ENCODE measurements around the gene SIK3. TPM values are rescaled to one million over a fixed set of nuclear protein-coding genes. Genes with fewer than 3 reads are reported as not detected.
A peak's percentile ranks its signal among the peaks of the same experiment; 100 is the strongest.

SIK3 gene
- total RNA-seq, 1 donor from 2014 or later: 19.5 TPM

DNA sequence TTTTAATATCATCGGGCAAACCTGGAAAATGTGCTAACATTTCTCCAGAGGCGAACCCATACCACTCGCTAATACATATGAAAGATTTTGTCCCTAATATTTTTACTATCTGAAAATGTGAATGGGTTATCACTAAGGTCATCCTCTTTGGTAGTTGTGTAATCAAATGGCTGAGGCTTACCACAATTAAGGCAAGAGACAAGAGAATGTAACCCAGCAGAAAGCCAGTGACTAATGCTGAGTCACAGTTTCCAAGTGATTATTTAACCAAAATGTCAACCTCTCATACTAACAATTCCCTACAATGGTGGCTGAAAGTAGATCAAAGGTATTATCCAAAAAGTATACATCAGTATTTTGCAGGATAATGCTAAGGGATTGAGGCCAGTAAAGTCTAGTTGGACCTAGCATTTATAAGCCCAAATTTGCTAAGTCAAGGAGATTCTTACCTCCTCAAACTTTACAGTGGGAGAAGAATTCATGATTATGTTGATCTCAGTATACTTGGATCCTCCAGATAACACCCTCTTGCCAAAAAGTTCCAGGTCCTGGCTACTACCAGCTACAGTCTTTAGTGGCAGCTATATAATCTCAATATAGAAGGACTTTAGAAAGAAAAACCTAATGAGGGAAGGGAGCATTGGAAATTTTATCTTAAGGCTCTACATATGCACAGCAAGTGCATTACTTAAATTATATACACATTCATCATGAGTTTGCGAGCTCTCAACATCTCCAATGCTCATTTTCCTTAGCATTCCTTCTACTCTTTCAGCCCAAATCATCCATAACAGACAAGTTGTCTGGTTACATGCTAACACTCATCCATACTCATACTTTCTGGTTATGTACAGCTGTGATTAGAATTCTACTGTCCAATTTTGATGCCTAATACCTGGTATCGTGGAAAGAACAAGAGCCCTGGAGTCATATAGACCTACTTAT is 25.4 kb downstream of the SIK3 start:
- no peaks in the 10 kb centered on the region for H3K27me3 Mint-ChIP-seq (ENCODE audit: low read depth)
- no peak for DNase-seq (ENCODE audit: low spot score)
- H3K9me3 Mint-ChIP-seq (ENCODE audit: low read depth): no peaks in the 10 kb centered on the region
- peaks cover 32% of the 10 kb centered on the region for H3K4me1 Mint-ChIP-seq (ENCODE audit: low read depth)
- H3K27ac Mint-ChIP-seq (ENCODE audit: unreplicated experiment): peak overlapping the region; percentile 18
- TF ChIP-seq, protein P1, sequence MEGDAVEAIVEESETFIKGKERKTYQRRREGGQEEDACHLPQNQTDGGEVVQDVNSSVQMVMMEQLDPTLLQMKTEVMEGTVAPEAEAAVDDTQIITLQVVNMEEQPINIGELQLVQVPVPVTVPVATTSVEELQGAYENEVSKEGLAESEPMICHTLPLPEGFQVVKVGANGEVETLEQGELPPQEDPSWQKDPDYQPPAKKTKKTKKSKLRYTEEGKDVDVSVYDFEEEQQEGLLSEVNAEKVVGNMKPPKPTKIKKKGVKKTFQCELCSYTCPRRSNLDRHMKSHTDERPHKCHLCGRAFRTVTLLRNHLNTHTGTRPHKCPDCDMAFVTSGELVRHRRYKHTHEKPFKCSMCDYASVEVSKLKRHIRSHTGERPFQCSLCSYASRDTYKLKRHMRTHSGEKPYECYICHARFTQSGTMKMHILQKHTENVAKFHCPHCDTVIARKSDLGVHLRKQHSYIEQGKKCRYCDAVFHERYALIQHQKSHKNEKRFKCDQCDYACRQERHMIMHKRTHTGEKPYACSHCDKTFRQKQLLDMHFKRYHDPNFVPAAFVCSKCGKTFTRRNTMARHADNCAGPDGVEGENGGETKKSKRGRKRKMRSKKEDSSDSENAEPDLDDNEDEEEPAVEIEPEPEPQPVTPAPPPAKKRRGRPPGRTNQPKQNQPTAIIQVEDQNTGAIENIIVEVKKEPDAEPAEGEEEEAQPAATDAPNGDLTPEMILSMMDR (IDR thresholded peaks at IDR 0.05): no peak
- H3K36me3 Mint-ChIP-seq (ENCODE audit: low read depth): no peaks in the 10 kb centered on the region
- H3K4me3 Mint-ChIP-seq (ENCODE audit: unreplicated experiment): no peak overlapping the region

DNA sequence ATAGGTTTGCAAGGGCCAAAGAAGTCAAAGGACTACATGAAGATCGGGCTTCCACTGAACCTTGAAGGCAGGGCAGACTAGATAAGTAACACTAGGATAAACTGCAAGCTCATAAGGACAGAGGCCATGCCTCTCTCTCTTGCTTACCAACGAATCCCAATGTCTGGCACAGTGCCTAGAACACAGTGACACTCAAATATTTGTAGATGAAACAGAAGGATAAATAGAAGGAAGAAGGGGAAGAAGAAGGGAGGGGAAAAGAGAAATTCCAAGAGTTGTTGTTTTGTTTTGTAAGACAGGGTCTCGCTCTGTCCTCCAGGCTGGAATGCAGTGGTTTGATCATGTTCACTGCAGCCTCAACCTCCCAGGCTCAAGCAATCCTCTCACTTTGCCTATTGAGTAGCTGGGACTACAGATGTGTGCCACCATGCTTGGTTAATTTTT is 26.9 kb downstream of the SIK3 start:
- no peaks in the 10 kb centered on the region for H3K9me3 Mint-ChIP-seq (ENCODE audit: low read depth)
- TF ChIP-seq, protein P1 (IDR thresholded peaks at IDR 0.05): no peak
- H3K4me1 Mint-ChIP-seq (ENCODE audit: low read depth): peaks cover 35% of the 10 kb centered on the region
- DNase-seq (ENCODE audit: low spot score): no peak
- no peak overlapping the region for H3K4me3 Mint-ChIP-seq (ENCODE audit: unreplicated experiment)
- no peaks in the 10 kb centered on the region for H3K36me3 Mint-ChIP-seq (ENCODE audit: low read depth)
- H3K27me3 Mint-ChIP-seq (ENCODE audit: low read depth): no peaks in the 10 kb centered on the region
- H3K27ac Mint-ChIP-seq (ENCODE audit: unreplicated experiment): peak overlapping the region; percentile 83

GRCh38 chr11:117070016-117070415 is 28.2 kb downstream of the SIK3 start:
- no peaks in the 10 kb centered on the region for H3K27me3 Mint-ChIP-seq (ENCODE audit: low read depth)
- DNase-seq (ENCODE audit: low spot score): no peak
- no peak overlapping the region for H3K4me3 Mint-ChIP-seq (ENCODE audit: unreplicated experiment)
- H3K36me3 Mint-ChIP-seq (ENCODE audit: low read depth): no peaks in the 10 kb centered on the region
- peaks cover 35% of the 10 kb centered on the region for H3K4me1 Mint-ChIP-seq (ENCODE audit: low read depth)
- H3K27ac Mint-ChIP-seq (ENCODE audit: unreplicated experiment): no peak overlapping the region
- no peaks in the 10 kb centered on the region for H3K9me3 Mint-ChIP-seq (ENCODE audit: low read depth)
- TF ChIP-seq, protein P1 (IDR thresholded peaks at IDR 0.05): no peak

- Mint-ChIP-seq H3K4me3 (ENCODE audit: unreplicated experiment) (no peak overlapping the region), H3K9me3 (ENCODE audit: low read depth) (no peaks in the 10 kb centered on the region), H3K36me3 (ENCODE audit: low read depth) (no peaks in the 10 kb centered on the region), H3K27ac (ENCODE audit: unreplicated experiment) (no peak overlapping the region), H3K27me3 (ENCODE audit: low read depth) (no peaks in the 10 kb centered on the region), H3K4me1 (ENCODE audit: low read depth) (peaks cover 44% of the 10 kb centered on the region)
- no peak for DNase-seq (ENCODE audit: low spot score)
- TF ChIP-seq, protein P1 (IDR thresholded peaks at IDR 0.05): no peak
Observed at GRCh38 chr11:117068303-117068860, 29.8 kb downstream of the SIK3 start.

DNA sequence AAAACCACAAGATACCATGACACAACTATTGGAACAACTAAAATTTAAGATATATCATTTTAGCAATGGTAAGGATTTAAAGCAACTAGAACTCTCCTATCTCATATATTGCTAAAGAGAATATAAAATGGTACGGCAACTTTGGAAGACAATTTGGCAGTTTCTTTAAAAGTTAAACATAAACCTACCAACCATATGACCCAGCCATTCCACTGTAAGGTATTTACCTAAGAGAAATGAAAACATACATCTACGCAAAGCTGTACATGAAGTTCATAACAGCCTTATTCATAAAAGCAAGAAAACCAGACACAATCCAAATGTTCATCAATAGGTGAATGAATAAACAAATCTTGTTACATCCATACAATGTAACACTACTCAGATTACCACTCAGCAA is 31.3 kb downstream of the SIK3 start:
- DNase-seq (ENCODE audit: low spot score): no peak
- no peaks in the 10 kb centered on the region for H3K36me3 Mint-ChIP-seq (ENCODE audit: low read depth)
- no peaks in the 10 kb centered on the region for H3K27me3 Mint-ChIP-seq (ENCODE audit: low read depth)
- H3K27ac Mint-ChIP-seq (ENCODE audit: unreplicated experiment): peak overlapping the region; percentile 55
- TF ChIP-seq, protein P1 (IDR thresholded peaks at IDR 0.05): no peak
- H3K4me3 Mint-ChIP-seq (ENCODE audit: unreplicated experiment): no peak overlapping the region
- H3K4me1 Mint-ChIP-seq (ENCODE audit: low read depth): peaks cover 32% of the 10 kb centered on the region
- H3K9me3 Mint-ChIP-seq (ENCODE audit: low read depth): no peaks in the 10 kb centered on the region

All from chondrocyte (in vitro differentiated cells).